ENCODE data around the gene NLRC3. TPM values are rescaled to one million over a fixed set of nuclear protein-coding genes. Genes with fewer than 3 reads are reported as not detected.

Gene NLRC3
- total RNA-seq, 2 donors from 2014 or later: 0.11 to 0.18 TPM

GRCh38 chr16:3590736-3591435, 13.7 kb upstream of the NLRC3 start:
- no peaks in the 10 kb centered on the region for H3K4me1 Mint-ChIP-seq
- Histone ChIP-seq H3K36me3 (ENCODE audit: control insufficient read depth, insufficient read depth, low read length) (peaks cover 11% of the 10 kb centered on the region), H3K4me3 (ENCODE audit: low read length) (no peak overlapping the region), H3K9me3 (ENCODE audit: control insufficient read depth, low read length) (no peaks in the 10 kb centered on the region), H3K27ac (ENCODE audit: low read depth, low read length) (no peak overlapping the region), H3K27me3 (ENCODE audit: control insufficient read depth, insufficient read depth, low read length, poor library complexity, severe bottlenecking) (no peaks in the 10 kb centered on the region), H3K4me1 (ENCODE audit: control insufficient read depth, insufficient read depth, low read length) (no peaks in the 10 kb centered on the region), H3K9ac (ENCODE audit: extremely low read depth, low read length, poor library complexity, severe bottlenecking) (no peak overlapping the region)
- WGBS, 2 experiments (ENCODE audit: insufficient coverage in 1 of 2, insufficient read length in 1 of 2): 91 to 98% methylated on average over 21 to 27 of the region's 27 CpGs
- no peaks in the 10 kb centered on the region for H3K9me3 Mint-ChIP-seq
- H3K4me3 Mint-ChIP-seq: no peak overlapping the region
- H3K27me3 Mint-ChIP-seq (ENCODE audit: insufficient read depth): no peaks in the 10 kb centered on the region
- DNase-seq: no peak
- peaks cover 47% of the 10 kb centered on the region for H3K36me3 Mint-ChIP-seq (ENCODE audit: low read depth)
- H3K27ac Mint-ChIP-seq: no peak overlapping the region
- TF ChIP-seq CTCF (conservative IDR thresholded peaks at IDR 0.05): no peak

GRCh38 chr16:3589991-3590701, 12.9 kb upstream of the NLRC3 start:
- H3K4me1 Mint-ChIP-seq: no peaks in the 10 kb centered on the region
- Histone ChIP-seq H3K9ac (ENCODE audit: extremely low read depth, low read length, poor library complexity, severe bottlenecking) (no peak overlapping the region), H3K36me3 (ENCODE audit: control insufficient read depth, insufficient read depth, low read length) (peaks cover 11% of the 10 kb centered on the region), H3K4me3 (ENCODE audit: low read length) (no peak overlapping the region), H3K27ac (ENCODE audit: low read depth, low read length) (no peak overlapping the region), H3K4me1 (ENCODE audit: control insufficient read depth, insufficient read depth, low read length) (no peaks in the 10 kb centered on the region), H3K27me3 (ENCODE audit: control insufficient read depth, insufficient read depth, low read length, poor library complexity, severe bottlenecking) (no peaks in the 10 kb centered on the region), H3K9me3 (ENCODE audit: control insufficient read depth, low read length) (no peaks in the 10 kb centered on the region)
- no peaks in the 10 kb centered on the region for H3K27me3 Mint-ChIP-seq (ENCODE audit: insufficient read depth)
- no peak overlapping the region for H3K27ac Mint-ChIP-seq
- TF ChIP-seq CTCF (conservative IDR thresholded peaks at IDR 0.05): no peak
- 93% methylated on average over 14 to 25 of the region's 25 CpGs for WGBS, 2 experiments (ENCODE audit: insufficient coverage in 1 of 2, insufficient read length in 1 of 2)
- no peak overlapping the region for H3K4me3 Mint-ChIP-seq
- H3K36me3 Mint-ChIP-seq (ENCODE audit: low read depth): peaks cover 45% of the 10 kb centered on the region
- H3K9me3 Mint-ChIP-seq: no peaks in the 10 kb centered on the region
- no peak for DNase-seq

GRCh38 chr16:3589441-3589921, 12.3 kb upstream of the NLRC3 start:
- no peak overlapping the region for H3K27ac Mint-ChIP-seq
- no peak for DNase-seq
- WGBS, 2 experiments (ENCODE audit: insufficient coverage in 1 of 2, insufficient read length in 1 of 2): 94% methylated on average over 23 to 27 of the region's 27 CpGs
- Histone ChIP-seq H3K9me3 (ENCODE audit: control insufficient read depth, low read length) (no peaks in the 10 kb centered on the region), H3K9ac (ENCODE audit: extremely low read depth, low read length, poor library complexity, severe bottlenecking) (no peak overlapping the region), H3K36me3 (ENCODE audit: control insufficient read depth, insufficient read depth, low read length) (peaks cover 17% of the 10 kb centered on the region), H3K4me3 (ENCODE audit: low read length) (no peak overlapping the region), H3K27me3 (ENCODE audit: control insufficient read depth, insufficient read depth, low read length, poor library complexity, severe bottlenecking) (no peaks in the 10 kb centered on the region), H3K27ac (ENCODE audit: low read depth, low read length) (no peak overlapping the region), H3K4me1 (ENCODE audit: control insufficient read depth, insufficient read depth, low read length) (no peaks in the 10 kb centered on the region)
- no peak overlapping the region for H3K4me3 Mint-ChIP-seq
- H3K4me1 Mint-ChIP-seq: no peaks in the 10 kb centered on the region
- peaks cover 47% of the 10 kb centered on the region for H3K36me3 Mint-ChIP-seq (ENCODE audit: low read depth)
- H3K27me3 Mint-ChIP-seq (ENCODE audit: insufficient read depth): no peaks in the 10 kb centered on the region
- no peak for TF ChIP-seq CTCF (conservative IDR thresholded peaks at IDR 0.05)
- no peaks in the 10 kb centered on the region for H3K9me3 Mint-ChIP-seq
